ENCODE measurements around the gene ADCY5.
A peak's percentile ranks its signal among the peaks of the same experiment; 100 is the strongest.

The ADCY5 gene

DNA sequence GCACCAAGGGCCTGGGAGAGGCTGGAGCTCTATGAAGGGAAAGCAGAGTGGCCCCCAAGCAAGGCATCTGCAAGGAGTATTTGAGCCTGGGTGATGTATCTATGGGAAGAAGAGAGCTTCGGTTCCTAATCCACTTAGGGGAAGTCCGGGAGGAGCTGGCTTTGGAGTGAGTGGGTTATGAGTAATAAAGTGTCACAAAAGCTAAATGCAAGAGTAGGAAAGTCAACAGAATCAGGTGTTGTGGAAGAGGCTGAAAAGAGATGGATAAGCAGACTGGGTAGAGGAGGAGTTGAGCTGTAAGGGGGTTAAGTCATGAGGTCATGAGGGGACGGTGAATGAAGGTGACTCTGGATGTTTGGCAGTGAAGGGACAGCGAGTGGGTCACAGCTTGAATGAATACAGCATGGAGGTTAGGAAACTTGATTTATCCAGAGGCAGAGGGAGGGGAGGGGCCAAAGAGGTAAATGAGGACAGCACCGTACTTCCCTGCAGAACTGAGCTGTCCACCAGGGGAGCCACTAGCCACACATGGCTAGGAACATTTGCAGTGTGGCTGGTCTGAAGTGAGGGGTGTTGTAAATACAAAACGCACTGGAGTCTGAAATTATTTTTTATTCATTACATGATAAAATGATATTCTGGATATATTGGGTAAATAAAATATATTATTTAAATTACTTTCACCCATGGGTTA, 83.3 kb downstream of the ADCY5 start:
- H3K9ac ChIP-seq (ENCODE audit: insufficient read length, low read depth) = no peak overlapping the region
- H3K9me3 ChIP-seq (ENCODE audit: insufficient read depth, low read length) = 0 out of 2 replicates have a peak, but pooled peaks cover 4% of the 10 kb centered on the region
- no peaks in the 10 kb centered on the region for H3K27me3 ChIP-seq (ENCODE audit: insufficient read depth, insufficient read length)
- peak; percentile 40 for DNase-seq (ENCODE audit: low read depth, low spot score)
- TF ChIP-seq SUZ12 (IDR thresholded peaks at IDR 0.05; ENCODE audit: extremely low read depth, insufficient read depth, insufficient read length) (no peak), ZNF274 (IDR thresholded peaks at IDR 0.05; ENCODE audit: low read depth, low read length) (no peak), YY1 (IDR thresholded peaks at IDR 0.05; ENCODE audit: insufficient read depth, insufficient read length) (no peak)
- peaks cover 2% of the 10 kb centered on the region for H3K4me1 ChIP-seq (ENCODE audit: insufficient read depth, insufficient read length)
- H3K4me3 ChIP-seq (ENCODE audit: insufficient read length, low read depth) = no peak overlapping the region
- no peaks in the 10 kb centered on the region for H3K36me3 ChIP-seq (ENCODE audit: insufficient read depth, insufficient read length, low read length)

DNA sequence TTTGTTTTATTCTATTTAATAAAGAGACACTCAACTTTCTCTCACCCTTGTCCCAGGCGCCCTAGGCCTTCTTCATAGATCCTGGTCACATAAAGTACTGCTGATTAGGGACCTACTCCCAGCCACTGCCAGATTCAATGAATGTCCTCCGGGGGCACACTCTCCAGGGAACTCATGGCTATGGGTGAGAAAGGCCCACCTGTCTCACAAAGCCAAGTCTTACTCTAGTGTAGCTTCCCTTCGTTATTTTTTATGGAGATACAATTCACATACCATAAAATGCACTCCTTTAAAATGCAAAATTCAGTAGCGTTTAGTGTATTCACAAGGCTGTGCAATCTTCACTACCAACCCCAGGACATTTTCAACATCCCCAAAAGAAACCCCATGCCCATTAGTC, 87.8 kb downstream of the ADCY5 start:
- H3K4me3 ChIP-seq (ENCODE audit: insufficient read length, low read depth) = no peak overlapping the region
- no peak for TF ChIP-seq SUZ12 (IDR thresholded peaks at IDR 0.05; ENCODE audit: extremely low read depth, insufficient read depth, insufficient read length)
- no peak overlapping the region for H3K9ac ChIP-seq (ENCODE audit: insufficient read length, low read depth)
- H3K9me3 ChIP-seq (ENCODE audit: insufficient read depth, low read length) = no peaks in the 10 kb centered on the region
- H3K4me1 ChIP-seq (ENCODE audit: insufficient read depth, insufficient read length) = peaks cover 4% of the 10 kb centered on the region
- no peaks in the 10 kb centered on the region for H3K27me3 ChIP-seq (ENCODE audit: insufficient read depth, insufficient read length)
- DNase-seq (ENCODE audit: low read depth, low spot score) = no peak
- no peaks in the 10 kb centered on the region for H3K36me3 ChIP-seq (ENCODE audit: insufficient read depth, insufficient read length, low read length)

DNA sequence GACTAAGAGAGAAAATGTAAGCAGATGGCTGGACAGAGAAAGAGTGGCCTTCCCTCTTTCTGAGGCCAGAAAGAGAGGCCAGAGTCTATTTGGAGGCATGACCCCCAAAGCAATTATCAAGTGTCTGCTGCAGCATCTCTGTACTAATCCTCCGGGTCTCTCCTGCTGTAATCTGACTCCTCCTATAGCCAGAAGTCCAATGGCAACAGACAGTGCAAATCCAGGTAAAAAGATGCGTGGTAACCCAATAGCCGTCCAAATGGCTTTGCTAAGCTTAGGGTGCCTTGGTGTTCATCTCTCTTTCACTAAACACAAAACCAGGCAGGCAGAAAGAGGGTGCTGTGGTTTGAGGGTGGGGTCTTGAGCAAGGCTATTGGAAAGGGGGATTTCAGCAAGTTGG, 91.6 kb downstream of the ADCY5 start:
- Histone ChIP-seq H3K27me3 (ENCODE audit: insufficient read depth, insufficient read length) (no peaks in the 10 kb centered on the region), H3K9me3 (ENCODE audit: insufficient read depth, low read length) (peaks cover 10% of the 10 kb centered on the region; the same call in 1 of the 2 replicates), H3K4me1 (ENCODE audit: insufficient read depth, insufficient read length) (peaks cover 5% of the 10 kb centered on the region), H3K9ac (ENCODE audit: insufficient read length, low read depth) (no peak overlapping the region), H3K4me3 (ENCODE audit: insufficient read length, low read depth) (no peak overlapping the region), H3K36me3 (ENCODE audit: insufficient read depth, insufficient read length, low read length) (no peaks in the 10 kb centered on the region)
- no peak for DNase-seq (ENCODE audit: low read depth, low spot score)
- TF ChIP-seq SUZ12 (IDR thresholded peaks at IDR 0.05; ENCODE audit: extremely low read depth, insufficient read depth, insufficient read length) (no peak), YY1 (IDR thresholded peaks at IDR 0.05; ENCODE audit: insufficient read depth, insufficient read length) (no peak), ZNF274 (IDR thresholded peaks at IDR 0.05; ENCODE audit: low read depth, low read length) (no peak)

DNA sequence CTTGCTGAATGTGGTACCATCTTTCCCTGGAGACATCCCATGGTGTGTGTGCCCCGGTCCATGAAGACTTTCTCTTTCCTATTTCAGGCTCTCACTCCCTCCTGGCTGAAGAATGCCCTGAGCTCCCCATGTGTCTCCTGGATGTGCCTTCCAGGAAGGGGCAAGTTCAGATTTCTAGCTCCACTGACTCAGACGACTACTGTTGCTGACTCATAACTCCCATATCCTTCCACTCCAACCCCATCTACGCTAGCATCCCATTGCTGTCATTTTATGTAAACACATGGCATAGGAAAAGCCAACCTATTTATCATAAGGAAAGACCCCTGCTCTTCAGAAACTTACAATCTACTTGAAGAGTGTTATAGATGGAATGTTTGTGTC, 95.0 kb downstream of the ADCY5 start:
- no peaks in the 10 kb centered on the region for H3K27me3 ChIP-seq (ENCODE audit: insufficient read depth, insufficient read length)
- TF ChIP-seq ZNF274 (IDR thresholded peaks at IDR 0.05; ENCODE audit: low read depth, low read length) (no peak), YY1 (IDR thresholded peaks at IDR 0.05; ENCODE audit: insufficient read depth, insufficient read length) (no peak), SUZ12 (IDR thresholded peaks at IDR 0.05; ENCODE audit: extremely low read depth, insufficient read depth, insufficient read length) (no peak)
- H3K9me3 ChIP-seq (ENCODE audit: insufficient read depth, low read length) = peaks cover 10% of the 10 kb centered on the region; the same call in 1 of the 2 replicates
- no peaks in the 10 kb centered on the region for H3K36me3 ChIP-seq (ENCODE audit: insufficient read depth, insufficient read length, low read length)
- no peak overlapping the region for H3K9ac ChIP-seq (ENCODE audit: insufficient read length, low read depth)
- peaks cover 14% of the 10 kb centered on the region for H3K4me1 ChIP-seq (ENCODE audit: insufficient read depth, insufficient read length)
- no peak overlapping the region for H3K4me3 ChIP-seq (ENCODE audit: insufficient read length, low read depth)
- DNase-seq (ENCODE audit: low read depth, low spot score) = no peak

DNA sequence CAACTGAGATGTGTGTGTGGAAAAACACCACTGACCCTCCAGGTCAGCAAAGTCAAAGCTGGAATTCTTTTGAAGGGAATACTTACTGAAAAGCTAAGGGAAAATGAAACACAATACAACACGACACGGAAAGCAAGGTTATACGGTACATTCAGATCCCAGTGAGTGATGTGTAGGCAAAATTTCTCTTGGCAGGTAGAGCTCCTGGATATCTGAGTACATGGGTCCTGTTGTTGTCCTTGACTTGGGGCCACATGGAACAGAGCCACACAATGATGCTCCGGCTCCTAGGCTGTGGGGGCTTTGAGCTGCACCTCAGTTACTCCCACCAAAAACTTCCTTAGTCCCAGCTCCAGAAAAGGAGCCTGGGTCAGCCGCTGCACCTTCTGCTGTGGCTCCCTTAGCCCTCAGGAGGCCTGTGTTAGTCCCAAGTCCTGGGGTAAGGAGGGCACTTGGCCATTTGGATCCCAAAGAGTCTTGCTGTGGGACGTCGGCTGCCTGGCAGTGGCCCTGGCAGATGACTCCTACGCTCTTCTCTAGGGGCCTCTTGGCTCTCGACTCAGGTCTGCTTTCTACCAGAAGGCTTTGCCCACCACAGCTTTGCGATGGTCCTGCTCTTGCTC, 95.6 kb downstream of the ADCY5 start:
- no peak overlapping the region for H3K4me3 ChIP-seq (ENCODE audit: insufficient read length, low read depth)
- TF ChIP-seq SUZ12 (IDR thresholded peaks at IDR 0.05; ENCODE audit: extremely low read depth, insufficient read depth, insufficient read length) = no peak
- no peak for TF ChIP-seq ZNF274 (IDR thresholded peaks at IDR 0.05; ENCODE audit: low read depth, low read length)
- TF ChIP-seq YY1 (IDR thresholded peaks at IDR 0.05; ENCODE audit: insufficient read depth, insufficient read length) = no peak
- DNase-seq (ENCODE audit: low read depth, low spot score) = no peak
- H3K9ac ChIP-seq (ENCODE audit: insufficient read length, low read depth) = no peak overlapping the region
- H3K27me3 ChIP-seq (ENCODE audit: insufficient read depth, insufficient read length) = no peaks in the 10 kb centered on the region
- peaks cover 14% of the 10 kb centered on the region for H3K4me1 ChIP-seq (ENCODE audit: insufficient read depth, insufficient read length)
- H3K9me3 ChIP-seq (ENCODE audit: insufficient read depth, low read length) = peaks cover 10% of the 10 kb centered on the region; the same call in 1 of the 2 replicates
- H3K36me3 ChIP-seq (ENCODE audit: insufficient read depth, insufficient read length, low read length) = no peaks in the 10 kb centered on the region

DNA sequence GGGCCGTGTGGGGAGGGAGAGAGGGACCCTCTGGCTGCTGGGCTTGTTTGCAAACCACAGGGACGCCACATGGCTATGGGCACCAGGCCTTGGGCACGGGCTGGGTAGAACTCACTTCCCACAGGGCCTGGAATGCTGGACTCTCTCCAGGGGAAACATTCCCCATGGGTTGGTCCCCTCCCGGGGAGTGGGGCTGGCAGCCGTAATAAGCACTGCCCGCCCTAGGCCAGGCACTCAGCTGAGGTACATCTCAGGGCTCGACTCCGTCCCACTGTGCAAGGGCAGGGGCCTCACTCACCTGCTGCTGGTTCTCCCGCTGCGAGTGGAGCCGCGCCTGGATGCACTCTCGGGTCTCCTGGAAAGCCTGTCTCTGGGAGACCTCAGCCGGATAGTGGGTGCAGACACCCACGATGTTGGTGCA, 96.7 kb downstream of the ADCY5 start:
- DNase-seq (ENCODE audit: low read depth, low spot score) = no peak
- TF ChIP-seq SUZ12 (IDR thresholded peaks at IDR 0.05; ENCODE audit: extremely low read depth, insufficient read depth, insufficient read length) (no peak), YY1 (IDR thresholded peaks at IDR 0.05; ENCODE audit: insufficient read depth, insufficient read length) (no peak)
- Histone ChIP-seq H3K9me3 (ENCODE audit: insufficient read depth, low read length) (peaks cover 10% of the 10 kb centered on the region; the same call in 1 of the 2 replicates), H3K4me3 (ENCODE audit: insufficient read length, low read depth) (no peak overlapping the region), H3K36me3 (ENCODE audit: insufficient read depth, insufficient read length, low read length) (no peaks in the 10 kb centered on the region), H3K9ac (ENCODE audit: insufficient read length, low read depth) (peak overlapping the region; percentile 17), H3K4me1 (ENCODE audit: insufficient read depth, insufficient read length) (peaks cover 12% of the 10 kb centered on the region), H3K27me3 (ENCODE audit: insufficient read depth, insufficient read length) (no peaks in the 10 kb centered on the region)

DNA sequence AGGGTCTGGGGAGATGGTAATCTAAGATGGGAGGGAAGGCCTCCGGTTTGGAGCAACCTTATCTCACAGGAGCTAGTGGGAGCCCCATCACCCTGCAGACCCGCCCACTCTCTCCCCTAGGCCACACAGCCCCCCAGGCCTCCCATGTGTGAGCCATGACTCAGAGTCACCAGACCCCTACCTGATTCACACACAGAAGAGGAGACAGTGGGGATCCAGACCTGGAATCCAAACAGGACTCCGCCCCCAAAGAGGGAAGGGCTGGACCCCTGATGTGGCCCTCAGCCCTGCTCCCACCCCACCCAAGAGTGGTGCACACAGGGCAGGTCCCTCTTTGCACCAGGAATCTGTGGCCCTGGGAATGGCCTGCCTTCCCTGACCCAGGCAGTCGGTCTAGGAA, 97.4 kb downstream of the ADCY5 start:
- H3K9ac ChIP-seq (ENCODE audit: insufficient read length, low read depth) = no peak overlapping the region
- H3K9me3 ChIP-seq (ENCODE audit: insufficient read depth, low read length) = peaks cover 10% of the 10 kb centered on the region; the same call in 1 of the 2 replicates
- no peak for DNase-seq (ENCODE audit: low read depth, low spot score)
- no peaks in the 10 kb centered on the region for H3K27me3 ChIP-seq (ENCODE audit: insufficient read depth, insufficient read length)
- no peaks in the 10 kb centered on the region for H3K36me3 ChIP-seq (ENCODE audit: insufficient read depth, insufficient read length, low read length)
- no peak for TF ChIP-seq ZNF274 (IDR thresholded peaks at IDR 0.05; ENCODE audit: low read depth, low read length)
- no peak for TF ChIP-seq YY1 (IDR thresholded peaks at IDR 0.05; ENCODE audit: insufficient read depth, insufficient read length)
- no peak for TF ChIP-seq SUZ12 (IDR thresholded peaks at IDR 0.05; ENCODE audit: extremely low read depth, insufficient read depth, insufficient read length)
- H3K4me3 ChIP-seq (ENCODE audit: insufficient read length, low read depth) = no peak overlapping the region
- H3K4me1 ChIP-seq (ENCODE audit: insufficient read depth, insufficient read length) = peaks cover 12% of the 10 kb centered on the region

All from NT2/D1 (cell line).